ENCODE data around the gene CNTN2. TPM values are rescaled to one million over a fixed set of nuclear protein-coding genes. Genes with fewer than 3 reads are reported as not detected.

Gene CNTN2
- total RNA-seq, 1 donor from 2014 or later: 208 TPM

DNA sequence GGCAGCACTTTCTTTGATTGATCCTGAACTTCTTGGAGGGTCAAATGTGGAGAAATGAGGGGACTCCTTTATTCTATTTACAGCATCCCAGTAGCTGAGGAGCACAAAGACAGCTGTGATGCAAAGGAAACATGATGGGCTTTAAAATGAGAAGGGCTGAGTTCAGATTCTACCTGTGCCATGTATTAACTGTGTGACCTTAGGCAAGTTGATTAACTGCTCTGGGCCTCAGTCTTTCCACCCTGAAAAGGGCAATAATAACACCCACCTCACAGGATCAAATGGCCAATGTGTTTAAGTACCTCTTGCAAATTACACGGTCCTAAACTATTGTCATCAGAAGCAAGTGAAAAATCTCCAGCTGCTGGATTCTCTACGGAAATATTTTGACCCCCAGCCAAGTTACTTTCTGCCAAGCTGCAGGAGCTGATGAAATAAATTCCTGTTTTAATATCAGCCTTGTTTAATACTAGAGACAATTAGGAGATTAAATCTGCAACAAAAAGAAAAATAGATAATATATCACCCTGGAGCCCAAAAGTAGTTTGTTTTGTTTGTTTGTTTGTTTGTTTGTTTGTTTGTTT is 25.5 kb downstream of the CNTN2 start:
- Mint-ChIP-seq H3K27me3 (ENCODE audit: unreplicated experiment) (peaks cover 9% of the 10 kb centered on the region), H3K9me3 (ENCODE audit: unreplicated experiment) (peaks cover 4% of the 10 kb centered on the region), H3K36me3 (ENCODE audit: unreplicated experiment) (peaks cover 4% of the 10 kb centered on the region), H3K27ac (ENCODE audit: unreplicated experiment) (no peak overlapping the region), H3K4me1 (ENCODE audit: low read depth, unreplicated experiment) (no peaks in the 10 kb centered on the region), H3K4me3 (ENCODE audit: unreplicated experiment) (no peak overlapping the region)
- DNase-seq: no peak
- TF ChIP-seq, protein P1, sequence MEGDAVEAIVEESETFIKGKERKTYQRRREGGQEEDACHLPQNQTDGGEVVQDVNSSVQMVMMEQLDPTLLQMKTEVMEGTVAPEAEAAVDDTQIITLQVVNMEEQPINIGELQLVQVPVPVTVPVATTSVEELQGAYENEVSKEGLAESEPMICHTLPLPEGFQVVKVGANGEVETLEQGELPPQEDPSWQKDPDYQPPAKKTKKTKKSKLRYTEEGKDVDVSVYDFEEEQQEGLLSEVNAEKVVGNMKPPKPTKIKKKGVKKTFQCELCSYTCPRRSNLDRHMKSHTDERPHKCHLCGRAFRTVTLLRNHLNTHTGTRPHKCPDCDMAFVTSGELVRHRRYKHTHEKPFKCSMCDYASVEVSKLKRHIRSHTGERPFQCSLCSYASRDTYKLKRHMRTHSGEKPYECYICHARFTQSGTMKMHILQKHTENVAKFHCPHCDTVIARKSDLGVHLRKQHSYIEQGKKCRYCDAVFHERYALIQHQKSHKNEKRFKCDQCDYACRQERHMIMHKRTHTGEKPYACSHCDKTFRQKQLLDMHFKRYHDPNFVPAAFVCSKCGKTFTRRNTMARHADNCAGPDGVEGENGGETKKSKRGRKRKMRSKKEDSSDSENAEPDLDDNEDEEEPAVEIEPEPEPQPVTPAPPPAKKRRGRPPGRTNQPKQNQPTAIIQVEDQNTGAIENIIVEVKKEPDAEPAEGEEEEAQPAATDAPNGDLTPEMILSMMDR (IDR thresholded peaks at IDR 0.05; ENCODE audit: partially characterized antibody, unreplicated experiment): no peak

DNA sequence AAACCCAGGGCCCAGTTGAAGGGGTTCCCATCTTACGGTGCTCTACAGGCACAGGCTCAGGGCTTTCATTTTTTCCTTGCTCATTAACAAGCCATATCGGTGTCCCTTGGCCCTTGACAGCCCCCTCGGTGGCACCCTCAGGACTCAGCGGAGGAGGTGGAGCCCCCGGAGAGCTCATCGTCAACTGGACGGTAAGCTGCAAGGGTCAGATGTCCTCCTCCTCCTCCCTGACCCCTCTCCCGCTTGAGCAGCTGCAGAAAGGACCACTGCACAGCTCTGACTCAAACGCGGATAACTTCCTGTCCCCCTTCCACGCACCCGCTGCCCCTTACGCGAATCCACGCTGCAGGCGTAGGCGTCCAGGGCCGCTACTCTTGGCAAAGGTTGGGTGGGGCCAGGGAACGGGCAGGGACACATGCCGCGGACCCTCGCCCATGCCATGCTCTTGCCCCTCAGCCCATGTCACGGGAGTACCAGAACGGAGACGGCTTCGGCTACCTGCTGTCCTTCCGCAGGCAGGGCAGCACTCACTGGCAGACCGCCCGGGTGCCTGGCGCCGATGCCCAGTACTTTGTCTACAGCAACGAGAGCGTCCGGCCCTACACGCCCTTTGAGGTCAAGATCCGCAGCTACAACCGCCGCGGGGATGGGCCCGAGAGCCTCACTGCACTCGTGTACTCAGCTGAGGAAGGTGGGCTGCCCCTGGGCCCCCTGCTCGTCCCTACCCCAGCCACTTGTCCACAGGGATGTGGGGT is 26.5 kb downstream of the CNTN2 start:
- DNase-seq: no peak
- Mint-ChIP-seq H3K27me3 (ENCODE audit: unreplicated experiment) (peaks cover 11% of the 10 kb centered on the region), H3K36me3 (ENCODE audit: unreplicated experiment) (no peaks in the 10 kb centered on the region), H3K9me3 (ENCODE audit: unreplicated experiment) (peaks cover 4% of the 10 kb centered on the region), H3K4me1 (ENCODE audit: low read depth, unreplicated experiment) (no peaks in the 10 kb centered on the region), H3K27ac (ENCODE audit: unreplicated experiment) (no peak overlapping the region), H3K4me3 (ENCODE audit: unreplicated experiment) (no peak overlapping the region)
- TF ChIP-seq, protein P1 (IDR thresholded peaks at IDR 0.05; ENCODE audit: partially characterized antibody, unreplicated experiment): no peak

DNA sequence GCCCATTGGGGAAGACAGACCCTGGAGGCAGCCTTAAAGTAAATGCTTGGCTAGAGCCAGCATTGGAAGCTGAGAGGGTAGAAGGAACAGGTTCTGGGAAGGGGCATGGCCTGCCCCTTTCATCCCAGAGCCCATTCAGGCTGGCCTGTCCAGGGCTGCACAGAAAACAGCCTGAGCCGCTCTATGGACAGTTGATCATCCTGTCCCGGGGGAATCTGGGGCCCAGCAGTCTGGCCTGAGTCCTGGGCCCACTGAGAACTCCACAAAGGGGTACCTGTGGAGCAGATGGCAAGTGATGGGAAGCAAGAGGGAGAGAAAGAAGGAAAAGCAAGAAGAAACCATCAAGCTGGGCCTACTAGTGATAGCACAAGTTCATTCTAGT is 28.0 kb downstream of the CNTN2 start:
- Mint-ChIP-seq H3K4me1 (ENCODE audit: low read depth, unreplicated experiment) (no peaks in the 10 kb centered on the region), H3K27me3 (ENCODE audit: unreplicated experiment) (peaks cover 7% of the 10 kb centered on the region), H3K9me3 (ENCODE audit: unreplicated experiment) (peaks cover 4% of the 10 kb centered on the region), H3K27ac (ENCODE audit: unreplicated experiment) (no peak overlapping the region), H3K4me3 (ENCODE audit: unreplicated experiment) (no peak overlapping the region), H3K36me3 (ENCODE audit: unreplicated experiment) (no peaks in the 10 kb centered on the region)
- no peak for DNase-seq
- TF ChIP-seq, protein P1 (IDR thresholded peaks at IDR 0.05; ENCODE audit: partially characterized antibody, unreplicated experiment): no peak

DNA sequence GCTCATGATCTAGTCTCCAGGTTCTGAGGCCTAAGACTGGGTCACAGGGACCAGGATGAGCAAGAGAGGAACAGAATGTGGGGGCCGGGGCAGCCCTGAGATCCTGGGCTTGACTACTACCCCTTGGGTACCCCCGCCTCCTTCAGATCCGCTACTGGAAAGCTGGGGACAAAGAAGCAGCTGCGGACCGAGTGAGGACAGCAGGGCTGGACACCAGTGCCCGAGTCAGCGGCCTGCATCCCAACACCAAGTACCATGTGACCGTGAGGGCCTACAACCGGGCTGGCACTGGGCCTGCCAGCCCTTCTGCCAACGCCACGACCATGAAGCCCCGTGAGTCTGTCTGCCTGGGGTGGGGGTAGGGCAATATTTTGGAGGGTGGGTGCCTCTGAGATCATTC is 28.8 kb downstream of the CNTN2 start:
- H3K27me3 Mint-ChIP-seq (ENCODE audit: unreplicated experiment): peaks cover 7% of the 10 kb centered on the region
- DNase-seq: no peak
- no peak overlapping the region for H3K4me3 Mint-ChIP-seq (ENCODE audit: unreplicated experiment)

More for the DNA sequence above, 28.8 kb downstream of the CNTN2 start:
- peaks cover 2% of the 10 kb centered on the region for H3K4me1 Mint-ChIP-seq (ENCODE audit: low read depth, unreplicated experiment)
- no peak overlapping the region for H3K27ac Mint-ChIP-seq (ENCODE audit: unreplicated experiment)
- TF ChIP-seq, protein P1 (IDR thresholded peaks at IDR 0.05; ENCODE audit: partially characterized antibody, unreplicated experiment): no peak
- peaks cover 4% of the 10 kb centered on the region for H3K9me3 Mint-ChIP-seq (ENCODE audit: unreplicated experiment)
- no peaks in the 10 kb centered on the region for H3K36me3 Mint-ChIP-seq (ENCODE audit: unreplicated experiment)
